ENCODE results near the gene PGAM5.

The PGAM5 gene

DNA sequence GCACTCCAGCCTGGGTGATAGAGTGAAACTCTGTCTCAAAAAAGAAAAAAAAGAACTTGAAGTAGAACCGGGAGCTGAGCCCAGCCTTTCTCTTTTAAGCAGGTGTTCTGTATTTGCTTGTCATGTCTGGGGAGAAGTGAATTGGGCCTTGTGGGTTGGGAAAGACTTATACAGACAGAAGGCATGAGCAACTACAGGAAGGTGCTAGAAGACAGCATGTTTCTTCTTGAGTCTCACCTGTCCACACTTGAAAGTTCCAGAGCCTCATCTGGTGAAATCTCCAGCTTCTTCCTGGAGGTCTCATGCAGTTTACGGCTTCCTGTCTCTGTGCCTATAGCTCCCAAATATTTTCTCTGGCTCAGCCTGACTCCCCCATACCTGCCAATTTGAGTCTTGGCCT lies 2.5 kb downstream of the PGAM5 start:
- Histone ChIP-seq H4K20me1 (ENCODE audit: control insufficient read depth, insufficient read depth, low read depth, low read length) (peaks cover 12% of the 10 kb centered on the region; the same call in 1 of the 2 replicates), H3K4me1 (ENCODE audit: control insufficient read depth, low read length) (peaks cover 23% of the 10 kb centered on the region; the same call in 1 of the 2 replicates), H3K9me2 (replicated peaks; ENCODE audit: control insufficient read depth, low read length) (no peaks in the 10 kb centered on the region), H3K4me2 (ENCODE audit: low read length) (peak overlapping the region; percentile 70), H3K4me3 (ENCODE audit: low read length) (no peak overlapping the region), H3K79me2 (ENCODE audit: control insufficient read depth, low read length) (peaks cover 90% of the 10 kb centered on the region), H3F3A (ENCODE audit: control insufficient read depth, insufficient read depth) (peaks cover 5% of the 10 kb centered on the region; the same call in 1 of the 2 replicates), H3K27me3 (ENCODE audit: control insufficient read depth, low read length) (no peaks in the 10 kb centered on the region), H3K36me3 (ENCODE audit: control insufficient read depth, low read length) (peaks cover 65% of the 10 kb centered on the region), H3K27ac (ENCODE audit: low read depth, low read length) (0 out of 2 replicates have a peak overlapping the region, but pooled peaks have one; percentile 3), H3K9me3 (ENCODE audit: control insufficient read depth, insufficient read depth, low read length) (no peaks in the 10 kb centered on the region)
- TF ChIP-seq, protein P1, sequence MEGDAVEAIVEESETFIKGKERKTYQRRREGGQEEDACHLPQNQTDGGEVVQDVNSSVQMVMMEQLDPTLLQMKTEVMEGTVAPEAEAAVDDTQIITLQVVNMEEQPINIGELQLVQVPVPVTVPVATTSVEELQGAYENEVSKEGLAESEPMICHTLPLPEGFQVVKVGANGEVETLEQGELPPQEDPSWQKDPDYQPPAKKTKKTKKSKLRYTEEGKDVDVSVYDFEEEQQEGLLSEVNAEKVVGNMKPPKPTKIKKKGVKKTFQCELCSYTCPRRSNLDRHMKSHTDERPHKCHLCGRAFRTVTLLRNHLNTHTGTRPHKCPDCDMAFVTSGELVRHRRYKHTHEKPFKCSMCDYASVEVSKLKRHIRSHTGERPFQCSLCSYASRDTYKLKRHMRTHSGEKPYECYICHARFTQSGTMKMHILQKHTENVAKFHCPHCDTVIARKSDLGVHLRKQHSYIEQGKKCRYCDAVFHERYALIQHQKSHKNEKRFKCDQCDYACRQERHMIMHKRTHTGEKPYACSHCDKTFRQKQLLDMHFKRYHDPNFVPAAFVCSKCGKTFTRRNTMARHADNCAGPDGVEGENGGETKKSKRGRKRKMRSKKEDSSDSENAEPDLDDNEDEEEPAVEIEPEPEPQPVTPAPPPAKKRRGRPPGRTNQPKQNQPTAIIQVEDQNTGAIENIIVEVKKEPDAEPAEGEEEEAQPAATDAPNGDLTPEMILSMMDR (IDR thresholded peaks at IDR 0.05; ENCODE audit: low read depth, low read length, poor library complexity, severe bottlenecking) = no peak
- TF ChIP-seq EZH2phosphoT487 (IDR thresholded peaks at IDR 0.05; ENCODE audit: borderline replicate concordance, low read length) = no peak

DNA sequence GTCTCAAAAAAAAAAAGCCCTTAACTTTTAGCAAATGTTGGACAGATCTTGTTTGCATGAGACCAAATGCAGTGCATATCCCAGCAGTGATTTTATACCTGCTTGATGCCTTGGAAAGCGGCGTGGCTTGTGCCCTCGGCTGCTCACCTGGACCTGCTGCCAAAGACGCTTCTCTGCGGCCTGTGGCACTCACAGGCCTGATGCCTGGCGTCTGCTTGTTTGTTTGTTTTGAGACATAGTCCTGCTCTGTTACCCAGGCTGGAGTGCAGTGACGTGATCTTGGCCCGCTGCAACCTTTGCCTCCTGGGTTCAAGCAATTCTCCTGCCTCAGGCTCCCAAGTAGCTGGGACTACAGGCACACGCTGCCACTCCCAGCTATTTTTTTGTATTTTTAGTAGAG lies 5.2 kb downstream of the PGAM5 start:
- Histone ChIP-seq H3K9me2 (replicated peaks; ENCODE audit: control insufficient read depth, low read length) (no peaks in the 10 kb centered on the region), H3K27ac (ENCODE audit: low read depth, low read length) (no peak overlapping the region), H3K79me2 (ENCODE audit: control insufficient read depth, low read length) (peaks cover 78% of the 10 kb centered on the region), H4K20me1 (ENCODE audit: control insufficient read depth, insufficient read depth, low read depth, low read length) (peaks cover 21% of the 10 kb centered on the region; the same call in 1 of the 2 replicates), H3K9me3 (ENCODE audit: control insufficient read depth, insufficient read depth, low read length) (no peaks in the 10 kb centered on the region), H3F3A (ENCODE audit: control insufficient read depth, insufficient read depth) (peaks cover 10% of the 10 kb centered on the region; the same call in 1 of the 2 replicates), H3K4me3 (ENCODE audit: low read length) (no peak overlapping the region), H3K36me3 (ENCODE audit: control insufficient read depth, low read length) (peaks cover 81% of the 10 kb centered on the region), H3K4me1 (ENCODE audit: control insufficient read depth, low read length) (peaks cover 15% of the 10 kb centered on the region; the same call in 1 of the 2 replicates), H3K4me2 (ENCODE audit: low read length) (no peak overlapping the region), H3K27me3 (ENCODE audit: control insufficient read depth, low read length) (no peaks in the 10 kb centered on the region)
- TF ChIP-seq, protein P1 (IDR thresholded peaks at IDR 0.05; ENCODE audit: low read depth, low read length, poor library complexity, severe bottlenecking) = no peak
- TF ChIP-seq EZH2phosphoT487 (IDR thresholded peaks at IDR 0.05; ENCODE audit: borderline replicate concordance, low read length) = no peak

DNA sequence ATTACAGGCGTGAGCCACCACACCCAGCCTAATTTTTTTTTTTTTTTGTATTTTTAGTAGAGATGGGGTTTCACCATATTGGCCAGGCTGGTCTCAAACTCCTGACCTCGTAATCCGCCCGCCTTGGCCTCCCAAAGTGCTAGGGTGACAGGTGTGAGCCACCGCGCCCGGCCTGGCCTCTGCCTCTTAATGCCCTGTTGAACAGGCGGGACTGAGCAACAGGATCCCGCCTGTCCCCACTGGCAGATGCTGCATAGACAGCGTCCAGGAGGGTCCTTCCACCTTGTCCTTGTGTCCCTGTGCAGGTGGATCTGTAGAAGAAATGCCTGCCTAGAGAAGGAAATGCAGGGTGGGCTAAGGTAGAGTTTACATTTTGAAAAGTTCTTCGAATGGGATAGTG lies 5.7 kb downstream of the PGAM5 start:
- H3K79me2 ChIP-seq (ENCODE audit: control insufficient read depth, low read length) = peaks cover 73% of the 10 kb centered on the region
- H3K27me3 ChIP-seq (ENCODE audit: control insufficient read depth, low read length) = no peaks in the 10 kb centered on the region
- peaks cover 10% of the 10 kb centered on the region; the same call in 1 of the 2 replicates for H3F3A ChIP-seq (ENCODE audit: control insufficient read depth, insufficient read depth)
- H3K27ac ChIP-seq (ENCODE audit: low read depth, low read length) = no peak overlapping the region
- no peaks in the 10 kb centered on the region for H3K9me2 ChIP-seq (replicated peaks; ENCODE audit: control insufficient read depth, low read length)
- no peaks in the 10 kb centered on the region for H3K9me3 ChIP-seq (ENCODE audit: control insufficient read depth, insufficient read depth, low read length)
- H3K4me2 ChIP-seq (ENCODE audit: low read length) = no peak overlapping the region
- H3K4me3 ChIP-seq (ENCODE audit: low read length) = no peak overlapping the region
- H3K4me1 ChIP-seq (ENCODE audit: control insufficient read depth, low read length) = peaks cover 15% of the 10 kb centered on the region; the same call in 1 of the 2 replicates
- peaks cover 83% of the 10 kb centered on the region for H3K36me3 ChIP-seq (ENCODE audit: control insufficient read depth, low read length)
- TF ChIP-seq, protein P1 (IDR thresholded peaks at IDR 0.05; ENCODE audit: low read depth, low read length, poor library complexity, severe bottlenecking) = no peak
- no peak for TF ChIP-seq EZH2phosphoT487 (IDR thresholded peaks at IDR 0.05; ENCODE audit: borderline replicate concordance, low read length)
- H4K20me1 ChIP-seq (ENCODE audit: control insufficient read depth, insufficient read depth, low read depth, low read length) = peaks cover 21% of the 10 kb centered on the region; the same call in 1 of the 2 replicates

Measured in DOHH2 (cell line).